Hepatocyte (in vitro differentiated cells): Measurements from ENCODE around the gene HEBP2. TPM values are rescaled to one million over a fixed set of nuclear protein-coding genes. Genes with fewer than 3 reads are reported as not detected.

ENCODE experiments used
- DNase-seq: peaks from one replicate; pipeline ENCODE4 v3.0.0-alpha.2; 2016; ENCODE audit warnings: low spot score
- H2AFZ ChIP-seq: fragments of 200-600 bp; sonication (generic); 2 replicates; pipeline ENCODE4 v1.6.0; 2016; ENCODE audit warnings: antibody characterized with exemption, mild to moderate bottlenecking
- H3K27ac ChIP-seq: fragments of 200-600 bp; sonication (generic); 2 replicates; pipeline ENCODE4 v1.5.1; 2016; ENCODE audit warnings: mild to moderate bottlenecking
- H3K27me3 ChIP-seq: fragments of 200-600 bp; sonication (generic); 2 replicates; pipeline ENCODE4 v1.6.1; 2016
- H3K36me3 ChIP-seq: fragments of 200-600 bp; sonication (generic); replicated peaks from 2 replicates; pipeline ENCODE4 v1.5.1; 2016; ENCODE audit warnings: low read depth; ENCODE audit not compliant: insufficient read depth
- H3K4me1 ChIP-seq: fragments of 200-600 bp; sonication (generic); 2 replicates; pipeline ENCODE4 v1.5.1; 2016; ENCODE audit warnings: mild to moderate bottlenecking, moderate library complexity; ENCODE audit not compliant: insufficient read depth
- H3K4me2 ChIP-seq: fragments of 200-600 bp; sonication (generic); 2 replicates; pipeline ENCODE4 v1.6.0; 2016
- H3K4me3 ChIP-seq: fragments of 200-600 bp; sonication (generic); 2 replicates; pipeline ENCODE4 v1.5.1; 2016; ENCODE audit warnings: mild to moderate bottlenecking
- H3K79me2 ChIP-seq: fragments of 200-600 bp; sonication (generic); 2 replicates; pipeline ENCODE4 v1.6.0; 2017; ENCODE audit warnings: mild to moderate bottlenecking
- H3K9me2 ChIP-seq: fragments of 200-600 bp; sonication (generic); replicated peaks from 2 replicates; pipeline ENCODE4 v1.6.0; 2017; ENCODE audit warnings: mild to moderate bottlenecking; ENCODE audit not compliant: insufficient read depth
- H3K9me3 ChIP-seq: fragments of 200-600 bp; sonication (generic); 2 replicates; pipeline ENCODE4 v1.5.1; 2016; ENCODE audit warnings: low read depth, mild to moderate bottlenecking
- H4K20me1 ChIP-seq: fragments of 200-600 bp; sonication (generic); 2 replicates; pipeline ENCODE4 v1.6.0; 2016; ENCODE audit warnings: mild to moderate bottlenecking; ENCODE audit not compliant: insufficient read depth, poor library complexity, severe bottlenecking
- EZH2 ChIP-seq: fragments of 200-600 bp; sonication (generic); IDR thresholded peaks from 2 replicates; pipeline ENCODE4 v1.6.1; 2016; ENCODE audit warnings: antibody characterized with exemption, mild to moderate bottlenecking, borderline replicate concordance
- EZH2phosphoT487 ChIP-seq: fragments of 200-600 bp; sonication (generic); IDR thresholded peaks from one replicate; pipeline ENCODE4 v1.6.1; 2018; ENCODE audit warnings: antibody characterized with exemption, mild to moderate bottlenecking, low read depth, moderate library complexity; ENCODE audit not compliant: unreplicated experiment, severe bottlenecking
- WGBS: methylation state at CpG from one replicate; pipeline ENCODE4 v1.1.6; 2016; ENCODE audit warnings: low lambda C conversion rate; ENCODE audit errors: missing lambda C conversion rate; 5-methylcytosine and 5-hydroxymethylcytosine counted together
- polyA plus RNA-seq: library from polyadenylated mRNA; unstranded; fragments of >200 nt; fragmentation: Nextera tagmentation; extraction: Ambion mirVana; gene quantifications from 2 replicates; pipeline ENCODE4 v1.2.1, GENCODE V29; 2016
- total RNA-seq: library from RNA; depleted of rRNA; stranded (reverse); fragments of >200 nt; gene quantifications from 2 replicates; pipeline ENCODE4 v1.2.3, GENCODE V29; 2014
- TF ChIP-seq, protein P1 (sequence below): fragments of 200-600 bp; sonication (generic); IDR thresholded peaks from 2 replicates; pipeline ENCODE4 v1.5.1; 2016; ENCODE audit warnings: antibody characterized with exemption, mild to moderate bottlenecking; ENCODE audit not compliant: poor library complexity

The HEBP2 gene
- total and polyA plus RNA-seq, 2 experiments from 2014 or later, result 21.6 to 79.0 TPM

DNA sequence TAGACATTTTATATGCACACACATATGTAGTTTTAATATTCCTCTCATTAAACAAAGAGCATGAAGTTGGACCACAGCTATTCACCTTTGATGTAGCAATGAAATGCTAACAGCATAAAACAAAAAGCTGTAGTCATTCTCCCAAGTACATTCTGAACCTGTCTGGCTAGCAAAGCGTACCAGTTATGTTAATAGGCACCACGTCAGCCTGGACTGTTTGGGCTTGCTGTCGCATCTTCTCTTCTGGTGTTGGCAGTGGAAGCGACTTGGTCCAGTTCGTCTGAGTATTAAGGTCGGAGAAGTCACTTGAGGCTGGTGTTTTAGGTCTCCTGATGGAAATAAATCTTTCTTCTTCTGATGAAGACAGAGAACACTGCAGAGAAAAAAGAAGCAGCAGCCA is 42.8 kb downstream of the HEBP2 start:
- H3K4me3 ChIP-seq, result no peak overlapping the region
- peaks cover 5% of the 10 kb centered on the region for H4K20me1 ChIP-seq
- H3K27me3 ChIP-seq, result no peaks in the 10 kb centered on the region
- WGBS, result 96% methylated on average over 6 of the region's 6 CpGs
- no peak for DNase-seq
- H3K9me3 ChIP-seq, result no peaks in the 10 kb centered on the region
- no peak overlapping the region for H2AFZ ChIP-seq
- no peak overlapping the region for H3K27ac ChIP-seq
- TF ChIP-seq, protein P1, sequence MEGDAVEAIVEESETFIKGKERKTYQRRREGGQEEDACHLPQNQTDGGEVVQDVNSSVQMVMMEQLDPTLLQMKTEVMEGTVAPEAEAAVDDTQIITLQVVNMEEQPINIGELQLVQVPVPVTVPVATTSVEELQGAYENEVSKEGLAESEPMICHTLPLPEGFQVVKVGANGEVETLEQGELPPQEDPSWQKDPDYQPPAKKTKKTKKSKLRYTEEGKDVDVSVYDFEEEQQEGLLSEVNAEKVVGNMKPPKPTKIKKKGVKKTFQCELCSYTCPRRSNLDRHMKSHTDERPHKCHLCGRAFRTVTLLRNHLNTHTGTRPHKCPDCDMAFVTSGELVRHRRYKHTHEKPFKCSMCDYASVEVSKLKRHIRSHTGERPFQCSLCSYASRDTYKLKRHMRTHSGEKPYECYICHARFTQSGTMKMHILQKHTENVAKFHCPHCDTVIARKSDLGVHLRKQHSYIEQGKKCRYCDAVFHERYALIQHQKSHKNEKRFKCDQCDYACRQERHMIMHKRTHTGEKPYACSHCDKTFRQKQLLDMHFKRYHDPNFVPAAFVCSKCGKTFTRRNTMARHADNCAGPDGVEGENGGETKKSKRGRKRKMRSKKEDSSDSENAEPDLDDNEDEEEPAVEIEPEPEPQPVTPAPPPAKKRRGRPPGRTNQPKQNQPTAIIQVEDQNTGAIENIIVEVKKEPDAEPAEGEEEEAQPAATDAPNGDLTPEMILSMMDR, result no peak
- TF ChIP-seq EZH2 (no peak), EZH2phosphoT487 (no peak)
- no peaks in the 10 kb centered on the region for H3K36me3 ChIP-seq
- no peak overlapping the region for H3K4me2 ChIP-seq
- peaks cover 40% of the 10 kb centered on the region for H3K79me2 ChIP-seq
- no peaks in the 10 kb centered on the region for H3K9me2 ChIP-seq
- no peaks in the 10 kb centered on the region for H3K4me1 ChIP-seq

DNA sequence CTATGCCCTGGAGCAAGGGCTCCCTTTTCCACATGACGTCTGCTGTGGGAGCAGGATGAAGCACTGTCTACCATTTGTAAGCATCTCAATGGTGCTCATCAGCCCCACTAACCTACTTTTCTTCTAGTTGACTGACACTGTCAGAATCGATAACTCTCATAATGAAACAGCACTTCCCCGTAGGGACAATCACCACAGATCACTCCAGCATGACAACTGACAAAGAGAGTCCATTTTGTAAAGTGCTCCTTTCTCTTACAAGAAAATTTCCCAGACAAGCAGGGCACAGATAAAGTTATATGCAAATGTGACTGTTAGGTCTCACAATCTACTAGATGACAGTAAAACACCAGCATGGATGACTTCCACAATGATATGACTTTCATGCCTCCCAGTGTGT is 46.4 kb downstream of the HEBP2 start:
- H4K20me1 ChIP-seq, result peaks cover 5% of the 10 kb centered on the region
- H3K4me3 ChIP-seq, result no peak overlapping the region
- H3K4me2 ChIP-seq, result no peak overlapping the region
- H3K9me2 ChIP-seq, result no peaks in the 10 kb centered on the region
- H3K36me3 ChIP-seq, result no peaks in the 10 kb centered on the region
- no peaks in the 10 kb centered on the region for H3K4me1 ChIP-seq
- H3K27ac ChIP-seq, result no peak overlapping the region
- WGBS, result 90% methylated on average over 3 of the region's 3 CpGs
- DNase-seq, result no peak
- H3K9me3 ChIP-seq, result no peaks in the 10 kb centered on the region
- TF ChIP-seq, protein P1, result no peak
- TF ChIP-seq EZH2phosphoT487, result no peak
- TF ChIP-seq EZH2, result no peak
- H3K79me2 ChIP-seq, result peaks cover 61% of the 10 kb centered on the region
- H2AFZ ChIP-seq, result no peak overlapping the region
- H3K27me3 ChIP-seq, result no peaks in the 10 kb centered on the region

DNA sequence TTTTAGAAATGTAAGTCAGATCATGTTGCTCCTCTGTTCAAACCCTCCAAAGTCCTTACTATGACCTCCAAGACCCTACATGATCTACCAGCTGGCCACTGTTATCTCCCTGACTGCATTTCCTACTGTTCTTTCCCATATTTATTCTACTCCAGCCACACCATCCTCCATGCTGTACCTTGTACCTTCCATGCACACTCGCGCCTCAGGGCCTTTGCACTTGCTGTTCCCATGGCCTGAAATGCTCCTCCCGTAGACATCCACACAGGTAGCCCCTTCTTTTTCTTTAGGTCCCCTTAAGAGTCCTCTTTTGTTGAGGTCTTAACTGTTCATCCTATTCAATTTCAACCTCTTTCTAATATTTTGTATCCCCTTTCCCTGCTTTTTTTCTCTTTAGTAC is 47.0 kb downstream of the HEBP2 start:
- Histone ChIP-seq H3K36me3 (no peaks in the 10 kb centered on the region), H3K4me2 (no peak overlapping the region), H3K27ac (no peak overlapping the region), H3K9me3 (no peaks in the 10 kb centered on the region), H3K9me2 (no peaks in the 10 kb centered on the region), H3K27me3 (no peaks in the 10 kb centered on the region), H3K4me1 (no peaks in the 10 kb centered on the region), H3K79me2 (peaks cover 61% of the 10 kb centered on the region), H2AFZ (no peak overlapping the region), H3K4me3 (no peak overlapping the region), H4K20me1 (peaks cover 5% of the 10 kb centered on the region)
- 95% methylated on average over 3 of the region's 3 CpGs for WGBS
- TF ChIP-seq EZH2phosphoT487 (no peak), EZH2 (no peak)
- TF ChIP-seq, protein P1, result no peak
- no peak for DNase-seq

DNA sequence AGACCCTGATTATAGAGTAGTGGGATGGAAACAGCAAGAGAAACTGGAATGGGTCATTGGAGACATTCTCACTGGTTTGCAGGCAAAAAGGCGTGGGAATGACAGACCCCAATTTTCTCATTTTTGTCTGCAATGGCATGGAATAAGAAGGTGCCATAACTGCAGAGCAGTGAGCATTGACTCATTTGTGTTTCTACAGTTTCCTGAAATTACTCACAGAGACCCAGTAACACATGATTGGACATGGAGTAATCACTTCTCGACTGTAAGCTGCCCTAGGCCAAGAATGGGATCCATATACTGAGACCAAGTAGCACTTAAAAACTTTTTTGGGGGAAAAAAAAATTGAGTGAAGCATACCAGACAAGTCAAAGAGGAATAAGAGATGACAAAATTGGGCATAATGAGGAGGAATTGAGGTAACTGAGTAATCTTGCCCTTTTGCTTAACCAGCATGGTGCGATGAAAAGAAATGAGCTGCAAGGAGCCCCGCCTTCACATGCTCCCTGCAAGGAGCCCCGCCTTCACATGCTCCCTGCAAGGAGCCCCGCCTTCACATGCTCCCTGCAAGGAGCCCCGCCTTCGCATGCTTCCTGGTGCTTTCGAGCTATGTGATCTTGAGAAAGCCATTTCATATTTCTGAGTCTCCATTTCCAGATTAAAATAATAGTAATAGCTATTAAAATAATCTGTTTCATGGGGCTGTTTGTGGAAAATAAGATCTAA is 51.1 kb downstream of the HEBP2 start:
- no peak for DNase-seq
- Histone ChIP-seq H3K4me3 (no peak overlapping the region), H3K36me3 (no peaks in the 10 kb centered on the region), H3K27ac (no peak overlapping the region), H3K4me1 (no peaks in the 10 kb centered on the region), H2AFZ (no peak overlapping the region), H4K20me1 (peaks cover 5% of the 10 kb centered on the region), H3K79me2 (peaks cover 57% of the 10 kb centered on the region), H3K4me2 (no peak overlapping the region), H3K27me3 (no peaks in the 10 kb centered on the region), H3K9me3 (no peaks in the 10 kb centered on the region), H3K9me2 (no peaks in the 10 kb centered on the region)
- no peak for TF ChIP-seq EZH2
- TF ChIP-seq, protein P1, result no peak
- no peak for TF ChIP-seq EZH2phosphoT487
- WGBS, result 94% methylated on average over 9 of the region's 9 CpGs
